ENCODE results near the gene TMPRSS15.

Gene TMPRSS15

GRCh38 chr21:18269856-18270255 lies 133.7 kb downstream of the TMPRSS15 start:
- no peak for TF ChIP-seq CTCF (IDR thresholded peaks at IDR 0.05; ENCODE audit: unreplicated experiment in 3 of 3)
- Mint-ChIP-seq H3K4me1 (no peaks in the 10 kb centered on the region), H3K9me3 (peaks cover 4% of the 10 kb centered on the region), H3K27ac (no peak overlapping the region), H3K36me3 (ENCODE audit: low read depth) (no peaks in the 10 kb centered on the region), H3K27me3 (ENCODE audit: low read depth) (no peaks in the 10 kb centered on the region), H3K4me3 (no peak overlapping the region)

- Mint-ChIP-seq H3K9me3 (peaks cover 4% of the 10 kb centered on the region), H3K36me3 (ENCODE audit: low read depth) (no peaks in the 10 kb centered on the region), H3K4me3 (no peak overlapping the region), H3K4me1 (no peaks in the 10 kb centered on the region), H3K27me3 (ENCODE audit: low read depth) (no peaks in the 10 kb centered on the region), H3K27ac (no peak overlapping the region)
- no peak for TF ChIP-seq CTCF (IDR thresholded peaks at IDR 0.05; ENCODE audit: unreplicated experiment in 3 of 3)
These were observed 134.7 kb downstream of the TMPRSS15 start for GRCh38 chr21:18268906-18269305.

- Mint-ChIP-seq H3K27me3 (ENCODE audit: low read depth) (no peaks in the 10 kb centered on the region), H3K9me3 (peaks cover 4% of the 10 kb centered on the region), H3K4me1 (no peaks in the 10 kb centered on the region), H3K27ac (no peak overlapping the region), H3K4me3 (no peak overlapping the region), H3K36me3 (ENCODE audit: low read depth) (no peaks in the 10 kb centered on the region)
- TF ChIP-seq CTCF (IDR thresholded peaks at IDR 0.05; ENCODE audit: unreplicated experiment in 3 of 3) = no peak
These were observed 136.1 kb downstream of the TMPRSS15 start for GRCh38 chr21:18267496-18267895.

GRCh38 chr21:18265944-18266343 lies 137.6 kb downstream of the TMPRSS15 start:
- H3K4me1 Mint-ChIP-seq = no peaks in the 10 kb centered on the region
- no peaks in the 10 kb centered on the region for H3K36me3 Mint-ChIP-seq (ENCODE audit: low read depth)
- no peak overlapping the region for H3K4me3 Mint-ChIP-seq
- peaks cover 4% of the 10 kb centered on the region for H3K9me3 Mint-ChIP-seq
- H3K27me3 Mint-ChIP-seq (ENCODE audit: low read depth) = no peaks in the 10 kb centered on the region
- TF ChIP-seq CTCF (IDR thresholded peaks at IDR 0.05; ENCODE audit: unreplicated experiment in 3 of 3) = no peak
- no peak overlapping the region for H3K27ac Mint-ChIP-seq

GRCh38 chr21:18253799-18254198 lies 149.8 kb downstream of the TMPRSS15 start:
- Mint-ChIP-seq H3K27ac (peak overlapping the region in 1 of 3 experiments; percentile 3), H3K9me3 (no peaks in the 10 kb centered on the region), H3K4me1 (peaks cover 34% of the 10 kb centered on the region), H3K27me3 (ENCODE audit: low read depth) (peaks cover 5% of the 10 kb centered on the region), H3K36me3 (ENCODE audit: low read depth) (no peaks in the 10 kb centered on the region), H3K4me3 (no peak overlapping the region)
- TF ChIP-seq CTCF (IDR thresholded peaks at IDR 0.05; ENCODE audit: unreplicated experiment in 3 of 3) = no peak

- Mint-ChIP-seq H3K4me1 (peaks cover 34% of the 10 kb centered on the region), H3K36me3 (ENCODE audit: low read depth) (no peaks in the 10 kb centered on the region), H3K27ac (peak overlapping the region in 1 of 3 experiments; percentile 65), H3K9me3 (no peaks in the 10 kb centered on the region), H3K4me3 (no peak overlapping the region), H3K27me3 (ENCODE audit: low read depth) (peaks cover 5% of the 10 kb centered on the region)
- no peak for TF ChIP-seq CTCF (IDR thresholded peaks at IDR 0.05; ENCODE audit: unreplicated experiment in 3 of 3)
These were observed 150.4 kb downstream of the TMPRSS15 start for GRCh38 chr21:18253221-18253620.
